ENCODE results near the gene GLDN.

DNA sequence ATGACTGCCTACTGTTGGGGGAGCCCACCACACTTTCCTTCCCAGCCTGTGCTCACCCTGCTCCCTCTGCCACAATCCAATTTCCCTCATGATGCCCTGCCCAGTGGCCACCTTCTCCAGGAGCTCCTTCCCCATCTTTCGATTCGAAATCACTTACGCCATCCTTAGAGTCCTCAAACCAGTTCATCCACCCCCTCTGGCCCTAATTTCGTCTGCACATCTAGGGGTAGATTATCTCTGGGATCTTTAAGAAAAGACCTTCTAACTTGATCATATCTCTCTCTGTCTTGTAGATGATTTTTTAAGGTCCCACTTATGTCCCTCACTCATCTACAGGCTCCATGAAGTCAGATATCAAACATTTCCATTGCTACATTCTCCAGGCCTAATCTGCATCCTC is 20.1 kb upstream of the GLDN start:
- TF ChIP-seq POLR2A (IDR thresholded peaks at IDR 0.05; ENCODE audit: low read length) (no peak), GATA1 (IDR thresholded peaks at IDR 0.05; ENCODE audit: low read depth, low read length) (no peak)

Data from erythroblast (primary cell).